ENCODE data around the gene PLA2G3. TPM values are rescaled to one million over a fixed set of nuclear protein-coding genes. Genes with fewer than 3 reads are reported as not detected.

The PLA2G3 gene
- total RNA-seq, 1 experiment from 2014 or later, result not detected

DNA sequence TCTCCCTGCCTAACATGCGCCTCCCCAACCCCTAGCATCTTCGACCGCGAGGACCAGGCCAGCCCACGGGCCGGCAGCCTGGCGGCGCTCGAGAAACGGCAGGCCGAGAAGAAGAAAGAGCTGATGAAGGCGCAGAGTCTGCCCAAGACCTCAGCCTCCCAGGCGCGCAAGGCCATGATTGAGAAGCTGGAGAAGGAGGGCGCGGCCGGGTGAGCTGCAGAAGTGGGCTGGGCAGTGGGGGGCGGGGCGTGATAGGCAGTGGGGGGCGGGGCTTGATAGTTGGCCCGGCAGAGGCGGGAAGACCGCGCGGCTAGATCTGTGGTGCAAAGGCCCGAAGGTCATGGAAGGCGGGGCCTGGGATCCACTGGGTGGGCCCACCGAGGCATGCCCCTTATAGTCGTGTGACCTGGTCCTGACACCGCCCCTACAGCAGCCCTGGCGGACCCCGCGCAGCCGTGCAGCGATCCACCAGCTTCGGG, 41.6 kb downstream of the PLA2G3 start:
- H3K36me3 ChIP-seq (ENCODE audit: control insufficient read depth in 1 of 2, insufficient read depth in 2 of 2, low read length in 2 of 2), result peaks cover 29 to 53% of the 10 kb centered on the region in 2 experiments
- peaks cover 0 to 15% of the 10 kb centered on the region in 2 experiments; a peak in 2 of 4 replicates for H3K4me1 ChIP-seq (ENCODE audit: control insufficient read depth in 1 of 2, insufficient read depth in 2 of 2, low read length in 2 of 2)
- POLR2A ChIA-PET, result interaction anchor here (1.4 kb wide), 1 partner anchor 9 kb away, joined by 4 read pairs; the partner anchor contains the start of gene SELENOM
- peak; percentile 68 for ATAC-seq
- no peak overlapping the region for H3K4me3 ChIP-seq (replicated peaks in 1 of 2; ENCODE audit: low read depth in 1 of 2, low read length in 2 of 2)
- TF ChIP-seq RAD21 (IDR thresholded peaks at IDR 0.05; ENCODE audit: low read depth), result no peak
- TF ChIP-seq, protein P1, sequence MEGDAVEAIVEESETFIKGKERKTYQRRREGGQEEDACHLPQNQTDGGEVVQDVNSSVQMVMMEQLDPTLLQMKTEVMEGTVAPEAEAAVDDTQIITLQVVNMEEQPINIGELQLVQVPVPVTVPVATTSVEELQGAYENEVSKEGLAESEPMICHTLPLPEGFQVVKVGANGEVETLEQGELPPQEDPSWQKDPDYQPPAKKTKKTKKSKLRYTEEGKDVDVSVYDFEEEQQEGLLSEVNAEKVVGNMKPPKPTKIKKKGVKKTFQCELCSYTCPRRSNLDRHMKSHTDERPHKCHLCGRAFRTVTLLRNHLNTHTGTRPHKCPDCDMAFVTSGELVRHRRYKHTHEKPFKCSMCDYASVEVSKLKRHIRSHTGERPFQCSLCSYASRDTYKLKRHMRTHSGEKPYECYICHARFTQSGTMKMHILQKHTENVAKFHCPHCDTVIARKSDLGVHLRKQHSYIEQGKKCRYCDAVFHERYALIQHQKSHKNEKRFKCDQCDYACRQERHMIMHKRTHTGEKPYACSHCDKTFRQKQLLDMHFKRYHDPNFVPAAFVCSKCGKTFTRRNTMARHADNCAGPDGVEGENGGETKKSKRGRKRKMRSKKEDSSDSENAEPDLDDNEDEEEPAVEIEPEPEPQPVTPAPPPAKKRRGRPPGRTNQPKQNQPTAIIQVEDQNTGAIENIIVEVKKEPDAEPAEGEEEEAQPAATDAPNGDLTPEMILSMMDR (IDR thresholded peaks at IDR 0.05 in 2 of 3, conservative IDR thresholded peaks at IDR 0.05 in 1 of 3; ENCODE audit: borderline replicate concordance in 1 of 3, insufficient read depth in 1 of 3, low read depth in 2 of 3, low read length in 2 of 3), result no peak
- TF ChIP-seq YY1 (IDR thresholded peaks at IDR 0.05; ENCODE audit: extremely low read depth, insufficient replicate concordance, low read depth, low read length), result no peak
- no peak for TF ChIP-seq ZFX (IDR thresholded peaks at IDR 0.05)
- no peak for TF ChIP-seq CEBPB (IDR thresholded peaks at IDR 0.05; ENCODE audit: low read depth)
- no peak for TF ChIP-seq ZNF274 (IDR thresholded peaks at IDR 0.05; ENCODE audit: low read depth, low read length)
- H3K4me2 ChIP-seq (ENCODE audit: low read length), result no peak overlapping the region
- H3K9me2 ChIP-seq (ENCODE audit: insufficient read depth), result no peaks in the 10 kb centered on the region
- CTCF ChIA-PET, result interaction anchor here (1.0 kb wide), 1 partner anchor 9 kb away, joined by 4 read pairs; the partner anchor contains the start of gene SELENOM
- no peaks in the 10 kb centered on the region for H3K79me2 ChIP-seq (ENCODE audit: insufficient read depth, low read length)
- H3K9ac ChIP-seq (ENCODE audit: low read length), result no peak overlapping the region
- BruUV-seq (replicated peaks), result no TSS peak
- H3K27me3 ChIP-seq (ENCODE audit: insufficient read depth, low read length), result no peaks in the 10 kb centered on the region
- intact Hi-C loops (cut with micrococcal nuclease), result no loop called here
- no peak overlapping the region for H3K27ac ChIP-seq (ENCODE audit: low read depth, low read length)
- no peaks in the 10 kb centered on the region for H3K9me3 ChIP-seq (ENCODE audit: control insufficient read depth in 1 of 2, insufficient read depth in 1 of 2, low read depth in 1 of 2, low read length in 2 of 2)
- DNase-seq (ENCODE audit: low read depth, low spot score), result no peak
- no peaks in the 10 kb centered on the region for H4K20me1 ChIP-seq (ENCODE audit: insufficient read depth)
- RAD21 ChIA-PET (ENCODE audit: low non-redundant PET in 1 of 2, low total read pairs in 2 of 2, uncharacterized antibody in 2 of 2, unreplicated experiment in 2 of 2), result no interaction called here
- H2AFZ ChIP-seq (ENCODE audit: low read depth, low read length, poor library complexity, severe bottlenecking), result no peak overlapping the region

All from HCT116 (cell line).